Adrenal gland (tissue), 12 donors: Measurements from ENCODE around the gene PTPN14. TPM values are rescaled to one million over a fixed set of nuclear protein-coding genes. Genes with fewer than 3 reads are reported as not detected.

Source experiments
- DNase-seq, 7 donors: peaks; one replicate each; pipeline ENCODE4 v3.0.0-alpha.2; 2019 to 2020
- H3K27ac ChIP-seq, 5 donors: fragments of 200-600 bp; sonication (generic) in 4 of 5; 1 replicate in 3 of 5; 2 replicates in 2 of 5; pipeline versions ENCODE4 v1.5.1 to v1.8.0; 2016 to 2020; ENCODE audit warnings: mild to moderate bottlenecking in 1 of 5
- H3K27me3 ChIP-seq: fragments of 200-600 bp; 2 replicates; pipeline ENCODE4 v1.8.0; 2021
- H3K36me3 ChIP-seq, 2 donors: fragments of 200-600 bp; replicated peaks in 1 of 2; 1 replicate in 1 of 2; 2 replicates in 1 of 2; pipeline versions ENCODE4 v1.5.1 to v1.8.0; 2018 to 2022
- H3K4me1 ChIP-seq, 2 donors: fragments of 200-600 bp; replicated peaks in 1 of 2; 1 replicate in 1 of 2; 2 replicates in 1 of 2; pipeline versions ENCODE4 v1.5.1 to v1.8.0; 2018 to 2021
- H3K4me3 ChIP-seq, 4 donors: fragments of 200-600 bp; sonication (generic) in 3 of 4; one replicate each; pipeline ENCODE4 v1.5.1; 2016 to 2018
- H3K9me3 ChIP-seq, 3 donors: fragments of 200-600 bp; sonication (generic) in 1 of 3; replicated peaks in 1 of 3; 1 replicate in 2 of 3; 2 replicates in 1 of 3; pipeline versions ENCODE4 v1.5.1 to v1.8.0; 2016 to 2021
- CTCF ChIP-seq, 6 experiments: fragments of 450-650 bp in 4 of 6; fragments of 200-600 bp in 2 of 6; sonication (generic) in 1 of 6; IDR thresholded peaks; 1 replicate in 5 of 6; 2 replicates in 1 of 6; pipeline versions ENCODE4 v1.5.1 to v1.8.0; 2016 to 2021; ENCODE audit warnings: antibody characterized with exemption in 6 of 6, mild to moderate bottlenecking in 2 of 6, moderate library complexity in 1 of 6
- POLR2A ChIP-seq, 2 donors: fragments of 450-650 bp; IDR thresholded peaks; one replicate each; pipeline ENCODE4 v1.6.1; 2017; ENCODE audit warnings: antibody characterized with exemption in 2 of 2, mild to moderate bottlenecking in 2 of 2, moderate library complexity in 1 of 2
- WGBS, 4 donors: extraction: QIAGEN DNeasy Blood & Tissue Kit in 2 of 4; methylation state at CpG; one replicate each; pipeline versions ENCODE4 v1.1.5 to v1.1.7; 2013 to 2017; 5-methylcytosine and 5-hydroxymethylcytosine counted together
- intact Hi-C, 2 donors: fragments of 100-400 bp; cut with DNase I; formaldehyde crosslinking; loops; one replicate each; pipeline versions ENCODE4 v1.14.1 to v1.15.0; 2022 to 2023
- polyA plus RNA-seq, 3 donors: library from polyadenylated mRNA; stranded (reverse); fragments of 200-250 nt in 2 of 3; fragments of 350-450 nt in 1 of 3; fragmentation: Illumina TruSeq in 1 of 3; extraction: RNeasy Lipid Tissue Mini Kit (QIAGEN cat#74804) in 1 of 3; gene quantifications; one replicate each; pipeline ENCODE4 v1.2.3, GENCODE V29; 2013 to 2014
- total RNA-seq, 9 donors: library from RNA; depleted of rRNA in 4 of 9; stranded (reverse); fragments of >200 nt in 4 of 9; fragments of 120-200 nt in 1 of 9; fragmentation: NEBNext Ultra II Directional in 1 of 9; extraction: Animal tissue kit (Norgen Biotek cat#: 25700) in 1 of 9; gene quantifications; one replicate each; pipeline versions ENCODE4 v1.1.0 to v1.2.4, GENCODE V29; 2013 to 2023
- donor health status: healthy with polysubstance abuse.
- donor health status: Bipolar disorder and iron deficiency.
- donor health status: DM: yes; HTN: yes; CAD: no.
- donor health status: DM: no; HTN: no; CAD: no.
- donor health status: DM: no; HTN: no; CAD: no.
- donor health status: DM: yes; HTN: yes; CAD: no.

PTPN14 gene
- total and polyA plus RNA-seq, 12 donors = 7.9 to 96.2 (median 32.0) TPM

GRCh38 chr1:214506972-214507431 lies 44.4 kb downstream of the PTPN14 start:
- Histone ChIP-seq H3K4me1 (no peaks in the 10 kb centered on the region), H3K36me3 (no peaks in the 10 kb centered on the region), H3K27ac (no peak overlapping the region), H3K4me3 (no peak overlapping the region), H3K27me3 (no peaks in the 10 kb centered on the region), H3K9me3 (no peaks in the 10 kb centered on the region)
- 48 to 62% (median 58%) methylated on average over 2 of the region's 2 CpGs for WGBS, 4 donors
- TF ChIP-seq POLR2A (IDR thresholded peaks at IDR 0.05) = no peak
- no peak for TF ChIP-seq CTCF (IDR thresholded peaks at IDR 0.05)
- DNase-seq = no peak
- intact Hi-C loops = no loop called here

- no peaks in the 10 kb centered on the region for H3K36me3 ChIP-seq
- 74 to 89% (median 83%) methylated on average over 8 of the region's 8 CpGs for WGBS, 4 donors
- H3K4me1 ChIP-seq = peaks cover 0 to 10% of the 10 kb centered on the region in 2 donors
- H3K27ac ChIP-seq = no peak overlapping the region
- no peaks in the 10 kb centered on the region for H3K9me3 ChIP-seq
- no peaks in the 10 kb centered on the region for H3K27me3 ChIP-seq
- DNase-seq = no peak
- no peak for TF ChIP-seq CTCF (IDR thresholded peaks at IDR 0.05)
- no peak for TF ChIP-seq POLR2A (IDR thresholded peaks at IDR 0.05)
- intact Hi-C loops = no loop called here
- no peak overlapping the region for H3K4me3 ChIP-seq
Observed at GRCh38 chr1:214505134-214505533, 46.3 kb downstream of the PTPN14 start.

GRCh38 chr1:214504330-214504729 lies 47.1 kb downstream of the PTPN14 start:
- no peak overlapping the region for H3K27ac ChIP-seq

GRCh38 chr1:214503553-214503952 lies 47.8 kb downstream of the PTPN14 start:
- intact Hi-C loops = no loop called here
- Histone ChIP-seq H3K27me3 (no peaks in the 10 kb centered on the region), H3K9me3 (no peaks in the 10 kb centered on the region), H3K27ac (no peak overlapping the region), H3K36me3 (no peaks in the 10 kb centered on the region), H3K4me3 (no peak overlapping the region), H3K4me1 (peaks cover 0 to 10% of the 10 kb centered on the region in 2 donors)
- TF ChIP-seq POLR2A (IDR thresholded peaks at IDR 0.05) (no peak), CTCF (IDR thresholded peaks at IDR 0.05) (no peak)
- 71 to 93% (median 89%) methylated on average over 4 of the region's 4 CpGs for WGBS, 4 donors
- no peak for DNase-seq

More at GRCh38 chr1:214504330-214504729, 47.1 kb downstream of the PTPN14 start:
- whole genome bisulfite sequencing, 4 donors = 88 to 100% (median 96%) methylated on average over 5 of the region's 5 CpGs
- Histone ChIP-seq H3K9me3 (no peaks in the 10 kb centered on the region), H3K4me1 (peaks cover 0 to 10% of the 10 kb centered on the region in 2 donors), H3K36me3 (no peaks in the 10 kb centered on the region), H3K27me3 (no peaks in the 10 kb centered on the region), H3K4me3 (no peak overlapping the region)
- TF ChIP-seq POLR2A (IDR thresholded peaks at IDR 0.05) = no peak
- TF ChIP-seq CTCF (IDR thresholded peaks at IDR 0.05) = no peak
- intact Hi-C loops = no loop called here
- no peak for DNase-seq
